Measurements from ENCODE around the gene MAN2A1.

GRCh38 chr5:109857405-109858031 is 167.8 kb downstream of the MAN2A1 start:
- TF ChIP-seq CTCF (conservative IDR thresholded peaks at IDR 0.05; ENCODE audit: low read depth, low read length) = no peak
- no peak for TF ChIP-seq EZH2 (IDR thresholded peaks at IDR 0.05; ENCODE audit: borderline replicate concordance, low read depth, low read length, poor library complexity, severe bottlenecking)
